CD4-positive, alpha-beta T cell (primary cell): ENCODE data around the gene SF3B4. TPM values are rescaled to one million over a fixed set of nuclear protein-coding genes. Genes with fewer than 3 reads are reported as not detected.

Source experiments
- ATAC-seq: fragments of 200-7000 bp; cut with Tn5 transposase; one replicate; pipeline ENCODE4 v1.10.0; 2022; ENCODE audit warnings: mild to moderate bottlenecking; ENCODE audit not compliant: poor library complexity
- CTCF ChIA-PET: fragments of 350-600 bp; sonication (Branson Sonifier 250); formaldehyde crosslinking; loops from one replicate; lab custom pipeline; 2021; ENCODE audit warnings: antibody characterized with exemption, inconsistent platforms; lab: Charles Lee
- POLR2A ChIA-PET: fragments of 350-600 bp; sonication (Branson Sonifier 250); formaldehyde crosslinking; loops from one replicate; lab custom pipeline; 2021; ENCODE audit warnings: antibody characterized with exemption, inconsistent platforms; lab: Charles Lee
- DNase-seq, 14 experiments: peaks; one replicate each; pipeline ENCODE4 v3.0.0-alpha.2; 2013 to 2020; ENCODE audit warnings: mixed read lengths in 2 of 14
- H3K27ac ChIP-seq, 2 donors: one replicate each; pipeline versions ENCODE4 v1.5.1 to v1.7.0; 2013; ENCODE audit warnings: low read length in 2 of 2, low read depth in 1 of 2, mild to moderate bottlenecking in 1 of 2
- H3K27me3 ChIP-seq, 2 experiments: 1 replicate in 1 of 2; 2 replicates in 1 of 2; pipeline versions ENCODE4 v1.6.1 to v1.7.0; 2013; ENCODE audit warnings: low read length in 2 of 2, control low read depth in 1 of 2, mild to moderate bottlenecking in 1 of 2, moderate library complexity in 1 of 2; ENCODE audit not compliant: insufficient read depth in 2 of 2, control insufficient read depth in 1 of 2
- H3K36me3 ChIP-seq: one replicate; pipeline ENCODE4 v1.6.1; 2013; ENCODE audit warnings: low read length, control low read depth; ENCODE audit not compliant: insufficient read depth
- H3K4me1 ChIP-seq: one replicate; pipeline ENCODE4 v1.6.1; 2013; ENCODE audit warnings: low read length, control low read depth; ENCODE audit not compliant: insufficient read depth
- H3K4me3 ChIP-seq: one replicate; pipeline ENCODE4 v1.5.1; 2013; ENCODE audit warnings: mild to moderate bottlenecking, low read length, moderate library complexity
- H3K9me3 ChIP-seq, 2 experiments: 1 replicate in 1 of 2; 2 replicates in 1 of 2; pipeline versions ENCODE4 v1.6.1 to v1.7.0; 2013; ENCODE audit warnings: low read length in 2 of 2, mild to moderate bottlenecking in 2 of 2, control low read depth in 1 of 2, moderate library complexity in 1 of 2; ENCODE audit not compliant: control insufficient read depth in 1 of 2, insufficient read depth in 1 of 2
- H3K27ac Mint-ChIP-seq: one replicate; pipeline ENCODE4 v1.8.0; 2020; ENCODE audit warnings: mixed read lengths
- H3K27me3 Mint-ChIP-seq: one replicate; pipeline ENCODE4 v1.8.0; 2021; ENCODE audit warnings: mixed read lengths
- H3K36me3 Mint-ChIP-seq: one replicate; pipeline ENCODE4 v1.8.0; 2021; ENCODE audit warnings: low read depth, mixed read lengths
- H3K4me1 Mint-ChIP-seq: one replicate; pipeline ENCODE4 v1.8.0; 2021; ENCODE audit warnings: low read depth, mixed read lengths
- H3K4me3 Mint-ChIP-seq: one replicate; pipeline ENCODE4 v1.8.0; 2020; ENCODE audit warnings: mild to moderate bottlenecking, mixed read lengths
- H3K9me3 Mint-ChIP-seq: one replicate; pipeline ENCODE4 v1.8.0; 2020; ENCODE audit warnings: mixed read lengths
- intact Hi-C, 2 experiments: fragments of 100-400 bp; cut with DNase I in 1 of 2; cut with micrococcal nuclease in 1 of 2; formaldehyde crosslinking; loops; one replicate each; pipeline versions ENCODE4 v1.15.1 to v1.9.0; 2023 to 2025; cut with DNase I, micrococcal nuclease
- total RNA-seq, 174 experiments: library from RNA in 2 of 174; stranded (reverse) in 2 of 174; gene quantifications; one replicate each; pipeline ENCODE4 v1.2.3 and lab custom pipeline; 2021 to 2026
- TF ChIP-seq, protein P1 (sequence below): fragments of 200-600 bp; IDR thresholded peaks from one replicate; pipeline ENCODE4 v1.8.0; 2022; ENCODE audit warnings: antibody characterized with exemption, mild to moderate bottlenecking

The SF3B4 gene
- total RNA-seq, 2 experiments from 2014 or later: 38.0 to 38.6 TPM

DNA sequence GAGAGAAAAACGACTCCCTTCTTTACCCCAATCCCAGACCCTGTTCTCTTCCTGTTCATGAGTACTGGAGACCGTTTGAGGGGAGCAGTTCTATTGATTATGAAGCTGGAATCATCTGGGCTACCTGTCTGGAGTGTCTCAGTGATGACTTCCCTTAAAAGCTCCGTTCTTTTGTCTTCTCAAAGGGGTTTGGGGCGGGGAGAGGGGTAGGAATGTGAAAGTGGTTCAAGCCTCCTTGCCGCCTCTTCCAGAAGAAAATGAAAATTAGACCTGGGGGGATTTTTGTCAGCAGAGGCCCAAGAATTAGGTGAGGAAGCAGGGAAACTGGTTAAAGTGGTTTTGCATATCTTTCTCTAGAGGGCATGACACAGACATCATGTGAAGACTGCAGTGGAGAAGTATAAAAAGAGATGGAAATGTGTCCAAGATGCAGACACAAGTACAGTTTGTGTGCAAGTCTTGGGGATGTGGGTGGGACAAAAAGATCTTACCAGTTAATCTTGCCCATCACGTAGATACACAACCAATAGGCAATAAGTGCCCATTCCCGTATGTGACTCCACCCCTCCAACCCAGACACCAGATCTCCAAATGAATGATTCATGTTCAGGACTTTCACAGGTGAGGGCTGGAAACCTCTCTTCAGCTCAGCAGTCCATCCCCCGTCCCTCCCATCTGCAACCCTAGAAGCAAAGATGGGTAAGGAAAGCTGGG, 9.5 kb upstream of the SF3B4 start:
- H3K9me3 Mint-ChIP-seq: no peaks in the 10 kb centered on the region
- intact Hi-C loops: no loop called here
- ATAC-seq (no peak), DNase-seq (no peak)
- CTCF ChIA-PET: interaction anchor here (0.6 to 1.0 kb wide), 2 partner anchors 10 to 37 kb away, joined by 3 read pairs; no protein-coding TSS in a partner anchor
- POLR2A ChIA-PET: no interaction called here
- H3K4me3 Mint-ChIP-seq: no peak overlapping the region
- TF ChIP-seq, protein P1, sequence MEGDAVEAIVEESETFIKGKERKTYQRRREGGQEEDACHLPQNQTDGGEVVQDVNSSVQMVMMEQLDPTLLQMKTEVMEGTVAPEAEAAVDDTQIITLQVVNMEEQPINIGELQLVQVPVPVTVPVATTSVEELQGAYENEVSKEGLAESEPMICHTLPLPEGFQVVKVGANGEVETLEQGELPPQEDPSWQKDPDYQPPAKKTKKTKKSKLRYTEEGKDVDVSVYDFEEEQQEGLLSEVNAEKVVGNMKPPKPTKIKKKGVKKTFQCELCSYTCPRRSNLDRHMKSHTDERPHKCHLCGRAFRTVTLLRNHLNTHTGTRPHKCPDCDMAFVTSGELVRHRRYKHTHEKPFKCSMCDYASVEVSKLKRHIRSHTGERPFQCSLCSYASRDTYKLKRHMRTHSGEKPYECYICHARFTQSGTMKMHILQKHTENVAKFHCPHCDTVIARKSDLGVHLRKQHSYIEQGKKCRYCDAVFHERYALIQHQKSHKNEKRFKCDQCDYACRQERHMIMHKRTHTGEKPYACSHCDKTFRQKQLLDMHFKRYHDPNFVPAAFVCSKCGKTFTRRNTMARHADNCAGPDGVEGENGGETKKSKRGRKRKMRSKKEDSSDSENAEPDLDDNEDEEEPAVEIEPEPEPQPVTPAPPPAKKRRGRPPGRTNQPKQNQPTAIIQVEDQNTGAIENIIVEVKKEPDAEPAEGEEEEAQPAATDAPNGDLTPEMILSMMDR: no peak
- H3K27me3 ChIP-seq: no peaks in the 10 kb centered on the region
- peaks cover 16% of the 10 kb centered on the region for H3K4me1 ChIP-seq
- no peaks in the 10 kb centered on the region for H3K36me3 ChIP-seq
- H3K27ac ChIP-seq: no peak overlapping the region
- H3K4me3 ChIP-seq: no peak overlapping the region
- no peaks in the 10 kb centered on the region for H3K27me3 Mint-ChIP-seq
- H3K27ac Mint-ChIP-seq: no peak overlapping the region
- H3K36me3 Mint-ChIP-seq: no peaks in the 10 kb centered on the region
- H3K9me3 ChIP-seq: no peaks in the 10 kb centered on the region
- H3K4me1 Mint-ChIP-seq: peaks cover 18% of the 10 kb centered on the region

DNA sequence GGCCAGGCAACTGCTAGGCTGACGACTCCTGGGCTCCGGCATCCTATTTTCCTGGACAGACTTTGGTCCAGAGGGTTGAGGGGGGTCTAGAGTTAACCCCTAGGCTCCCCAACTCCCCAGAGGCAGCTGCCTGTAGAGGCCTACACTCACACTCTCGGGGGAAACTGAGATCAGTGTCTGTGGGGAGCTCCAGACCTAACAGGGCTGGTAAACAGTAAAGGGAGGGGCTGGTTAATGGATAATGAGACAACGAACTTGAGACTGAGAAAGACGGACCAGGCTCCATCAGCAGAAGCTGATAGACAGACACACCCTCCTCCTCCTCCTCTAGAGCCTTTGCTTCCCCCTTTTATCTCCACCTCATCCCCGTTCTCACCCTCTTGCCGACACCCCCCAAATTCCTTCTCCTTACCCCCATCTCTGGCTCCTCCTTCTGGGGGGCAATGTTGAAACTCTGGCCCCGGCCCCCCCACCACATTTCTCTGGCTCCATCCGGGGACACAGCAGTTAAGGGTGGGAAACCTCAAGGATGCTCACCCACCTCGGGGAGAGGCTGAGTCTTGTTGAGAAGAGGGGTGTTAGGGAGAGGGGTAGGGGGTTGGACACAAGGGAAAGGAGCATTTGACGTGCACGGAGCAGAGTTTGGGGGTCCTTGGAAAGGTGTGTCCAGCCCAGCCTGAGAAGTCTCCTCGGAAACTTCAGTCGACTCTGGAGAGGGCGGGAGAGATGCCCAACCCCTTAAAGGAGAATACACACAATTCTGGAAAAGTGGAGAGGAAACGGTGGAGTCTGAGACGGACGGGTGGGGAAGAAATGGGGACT, 8.8 kb upstream of the SF3B4 start, which contains the start of gene MTMR11:
MTMR11 (minus strand) TSS at position 710 of the 822 bp plus-strand sequence; CDS start at position 478, 232 bp downstream.
- Histone ChIP-seq H3K27me3 (no peaks in the 10 kb centered on the region), H3K27ac (no peak within 1 kb of the TSS), H3K36me3 (no peaks in the 10 kb centered on the region), H3K4me1 (peaks cover 16% of the 10 kb centered on the region), H3K9me3 (no peaks in the 10 kb centered on the region), H3K4me3 (no peak within 1 kb of the TSS)
- POLR2A ChIA-PET: no interaction called here
- TF ChIP-seq, protein P1: no peak
- H3K27ac Mint-ChIP-seq: no peak within 1 kb of the TSS
- H3K4me3 Mint-ChIP-seq: no peak within 1 kb of the TSS
- no peaks in the 10 kb centered on the region for H3K36me3 Mint-ChIP-seq
- no peak for DNase-seq
- CTCF ChIA-PET: no interaction called here
- H3K9me3 Mint-ChIP-seq: no peaks in the 10 kb centered on the region
- ATAC-seq: no peak
- peaks cover 18% of the 10 kb centered on the region for H3K4me1 Mint-ChIP-seq
- intact Hi-C loops: no loop called here
- H3K27me3 Mint-ChIP-seq: peaks cover 5% of the 10 kb centered on the region

DNA sequence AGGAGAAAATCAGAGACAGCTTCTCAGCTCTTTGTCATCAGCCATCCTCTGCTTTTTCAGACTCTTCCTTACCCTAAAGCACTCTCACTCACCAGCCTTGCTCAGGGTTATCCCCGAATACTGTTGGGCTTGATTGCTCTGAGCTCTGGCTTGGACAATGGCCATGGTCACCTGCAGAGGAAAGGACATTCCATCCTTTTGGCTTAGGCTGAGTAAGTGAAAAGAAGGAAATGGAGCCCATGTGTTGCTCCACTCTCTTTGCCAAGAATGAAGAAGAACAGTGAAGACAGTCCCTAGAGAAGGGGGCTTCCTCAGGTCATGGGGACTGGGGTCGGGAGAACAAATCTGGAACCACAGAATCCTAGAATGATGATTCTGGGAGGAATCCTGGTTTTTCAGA, 6.8 kb upstream of the SF3B4 start:
- ChIA-PET CTCF (no interaction called here), POLR2A (interaction anchor here (0.8 to 3.4 kb wide), 2 partner anchors 20 to 47 kb away, joined by 3 to 13 read pairs; a partner anchor contains a TSS)
- Histone ChIP-seq H3K27me3 (no peaks in the 10 kb centered on the region), H3K36me3 (no peaks in the 10 kb centered on the region), H3K27ac (no peak overlapping the region), H3K4me1 (peaks cover 15% of the 10 kb centered on the region), H3K4me3 (no peak overlapping the region), H3K9me3 (no peaks in the 10 kb centered on the region)
- Mint-ChIP-seq H3K4me1 (peaks cover 17% of the 10 kb centered on the region), H3K27me3 (peaks cover 8% of the 10 kb centered on the region), H3K4me3 (no peak overlapping the region), H3K27ac (no peak overlapping the region), H3K36me3 (no peaks in the 10 kb centered on the region), H3K9me3 (no peaks in the 10 kb centered on the region)
- DNase-seq (no peak), ATAC-seq (no peak)
- TF ChIP-seq, protein P1: no peak
- intact Hi-C loops: no loop called here
